GM19438 (cell line): ENCODE measurements around the gene C17orf113.

ENCODE experiments used
- ATAC-seq: cut with Tn5 transposase; IDR thresholded peaks from one replicate; pipeline ENCODE4 v1.9.1; 2021; ENCODE audit warnings: low read depth; ENCODE audit not compliant: unreplicated experiment

Gene C17orf113

DNA sequence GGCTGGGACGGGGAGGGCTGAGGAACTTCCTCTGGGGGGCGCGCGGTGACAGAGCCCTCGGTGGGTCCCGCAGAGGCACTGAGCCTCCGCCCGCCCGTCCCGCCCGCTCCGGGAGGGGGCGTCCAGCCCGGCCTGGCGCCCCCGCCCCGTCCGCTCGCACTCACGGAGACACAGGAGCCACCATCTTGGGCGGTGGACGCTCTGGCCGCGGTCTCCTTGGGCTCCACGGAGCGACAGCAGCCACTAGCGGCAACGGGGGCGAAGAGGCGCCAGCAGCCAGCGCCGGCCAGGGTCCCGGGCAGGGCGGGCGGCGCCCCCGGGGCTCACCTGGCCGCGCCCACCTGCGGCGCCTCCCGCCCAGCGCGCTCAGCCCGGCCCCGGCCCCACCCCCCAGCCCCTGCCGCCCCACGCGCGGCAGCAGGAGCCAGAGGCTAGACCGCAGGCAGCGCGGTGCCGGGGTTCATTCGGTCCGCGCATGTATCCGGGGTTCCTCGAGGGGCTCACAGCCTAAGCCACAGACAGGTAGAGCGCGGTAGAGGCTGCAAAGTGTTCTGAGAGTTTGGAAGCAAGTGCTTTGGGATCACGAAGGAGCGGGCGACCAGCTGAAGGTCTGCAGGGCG lies at the start of gene C17orf113:
Gene C17orf113 (minus strand): TSS at position 209 of the 620 bp plus-strand sequence. CDS start 7,225 bp downstream, outside the sequence.
- ATAC-seq, result no peak

DNA sequence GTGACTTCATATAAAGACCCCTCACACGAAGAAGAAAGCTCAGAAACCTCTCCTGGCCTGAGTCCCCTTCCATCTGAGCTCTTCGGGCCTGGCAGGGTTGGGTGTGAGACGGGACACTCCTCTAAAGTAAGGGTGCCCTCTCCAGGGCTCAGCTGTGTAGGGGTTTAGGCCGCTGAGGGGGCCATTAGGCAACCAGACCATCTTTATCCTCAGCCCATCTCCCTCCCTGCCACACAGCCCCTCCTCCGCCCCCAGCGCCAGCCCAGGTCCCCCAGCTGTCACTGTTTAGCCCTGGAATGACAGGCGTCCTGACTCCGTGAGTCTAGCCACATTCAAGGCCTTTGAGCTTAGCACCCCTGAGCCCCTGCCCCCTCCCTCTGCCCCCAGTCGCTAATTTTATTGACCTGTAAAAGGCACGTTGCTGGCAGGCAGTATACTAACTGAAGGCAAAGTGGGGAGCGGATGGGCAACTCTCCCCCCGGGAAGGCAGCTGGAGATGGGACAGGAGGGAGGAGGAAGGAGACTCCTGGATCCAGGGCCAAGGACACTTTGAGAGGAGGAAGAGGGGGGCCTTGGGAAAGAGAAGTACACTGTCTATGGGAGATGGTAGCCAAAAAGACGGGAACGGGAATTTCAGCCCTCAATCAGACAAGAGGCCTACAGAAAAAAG lies 48.5 kb upstream of the C17orf113 start:
- no peak for ATAC-seq

GRCh38 chr17:42097691-42098631 lies 47.6 kb upstream of the C17orf113 start, which contains the start of gene ZNF385C:
ZNF385C (minus strand) TSS chr17:42098473; CDS start chr17:42063056, 35,417 bp downstream.
- no peak for ATAC-seq

DNA sequence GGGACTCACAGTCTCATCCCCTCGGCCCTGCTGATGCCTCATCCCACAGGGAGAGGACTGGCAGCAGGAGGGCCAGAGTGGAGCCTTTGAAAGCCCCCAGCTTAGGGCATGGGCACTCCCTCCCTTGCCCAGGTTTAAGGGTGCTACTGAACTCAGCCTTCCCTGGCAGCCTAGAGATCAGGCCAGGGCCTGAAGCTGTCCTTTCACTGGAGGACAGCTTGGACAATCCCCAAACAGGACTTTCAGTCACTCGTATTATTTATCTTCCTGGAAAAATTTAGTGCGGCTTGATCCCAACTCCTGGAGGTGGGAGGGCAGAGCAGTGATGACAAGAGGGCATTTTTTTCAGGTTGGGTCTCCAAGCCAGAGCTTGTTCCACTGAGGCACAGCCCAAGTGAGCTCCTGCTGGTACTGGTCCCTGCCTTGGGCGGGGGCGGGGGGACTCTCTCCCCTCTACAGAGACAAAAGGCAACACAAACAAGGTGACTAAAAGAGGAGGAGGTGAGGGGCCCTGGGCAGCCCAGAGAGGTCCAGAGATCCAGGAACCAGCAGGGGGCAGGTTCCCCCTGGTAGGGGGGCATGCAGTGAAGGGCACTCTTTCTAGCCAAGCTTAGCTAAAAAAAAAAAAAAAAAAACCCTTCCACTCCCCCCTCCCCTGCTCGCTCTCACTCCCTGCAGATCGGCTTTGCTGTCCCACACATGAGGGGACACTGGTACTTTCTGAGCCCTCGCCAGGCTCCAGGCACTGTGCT lies 46.1 kb upstream of the C17orf113 start:
- ATAC-seq, result no peak

GRCh38 chr17:42094375-42095069 lies 44.1 kb upstream of the C17orf113 start:
- no peak for ATAC-seq

DNA sequence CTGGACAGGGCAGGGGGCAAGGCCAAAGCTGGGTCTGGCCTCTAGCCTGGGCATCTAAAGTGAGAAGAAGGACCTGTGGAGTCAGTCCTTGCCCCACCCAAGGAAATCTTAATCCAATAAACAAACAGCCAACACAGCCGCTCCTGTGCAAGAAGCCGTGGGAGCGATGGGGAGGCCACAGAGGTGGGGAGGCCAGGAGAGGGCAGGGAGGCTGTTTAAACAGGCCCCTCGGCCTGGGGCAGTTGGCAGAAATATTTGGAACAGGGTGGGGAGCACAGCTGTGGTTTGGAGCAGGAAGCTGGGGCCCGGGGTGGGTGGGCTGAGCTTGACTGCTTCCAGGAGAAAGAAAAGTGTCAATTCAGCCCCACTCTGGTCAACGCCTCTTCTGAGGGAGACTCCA lies 42.5 kb upstream of the C17orf113 start:
- ATAC-seq, result no peak

GRCh38 chr17:42090964-42091790 lies 40.8 kb upstream of the C17orf113 start:
- no peak for ATAC-seq

- ATAC-seq, result no peak
These were observed 38.3 kb upstream of the C17orf113 start for GRCh38 chr17:42088736-42089135.

DNA sequence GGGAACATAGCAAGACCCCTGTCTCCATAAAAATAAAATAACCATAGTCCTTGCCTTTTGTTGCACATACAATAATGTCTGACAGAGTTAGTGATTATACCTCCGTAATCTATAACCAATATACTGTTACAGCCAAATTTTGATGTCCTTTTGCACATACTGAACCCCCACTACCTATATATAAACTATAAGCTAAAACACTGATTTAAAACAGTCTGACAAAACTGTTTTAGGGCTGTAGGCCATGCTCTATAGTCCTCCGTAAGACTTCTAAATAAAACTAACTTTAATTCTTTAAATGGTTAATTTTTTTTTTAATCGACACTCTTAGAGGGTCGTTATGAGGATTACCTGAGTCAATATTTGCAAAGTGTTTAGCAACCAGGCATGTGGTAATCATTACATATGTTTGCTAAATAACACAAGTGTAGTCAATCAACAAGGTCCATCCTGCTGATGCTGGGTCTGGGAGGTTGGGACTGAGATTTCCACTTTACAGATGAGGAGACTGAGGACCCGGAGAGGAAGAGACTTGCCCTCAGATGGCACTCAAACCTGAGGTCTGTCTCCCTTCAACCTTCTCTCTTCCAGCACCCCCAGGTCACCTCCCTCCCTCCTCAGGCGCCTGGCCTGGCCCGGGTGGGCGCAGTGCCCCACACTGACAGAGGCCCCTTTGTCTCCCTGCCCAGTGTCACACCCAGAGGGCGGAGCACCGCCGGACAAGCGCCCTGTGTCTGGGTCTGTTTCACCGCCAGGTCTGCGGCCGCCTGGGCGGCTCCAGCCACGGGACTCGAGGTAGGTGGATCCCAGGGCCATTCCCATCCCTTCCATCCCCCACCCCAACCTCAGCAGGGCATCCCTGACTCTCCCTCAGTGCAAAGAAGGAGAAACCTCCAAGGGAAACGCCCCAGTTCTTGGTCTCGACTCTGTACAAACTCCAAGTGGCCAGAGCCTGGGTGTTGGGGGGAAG lies 37.6 kb upstream of the C17orf113 start:
- ATAC-seq, result no peak

GRCh38 chr17:42087042-42087701 lies 36.8 kb upstream of the C17orf113 start:
- ATAC-seq, result no peak

DNA sequence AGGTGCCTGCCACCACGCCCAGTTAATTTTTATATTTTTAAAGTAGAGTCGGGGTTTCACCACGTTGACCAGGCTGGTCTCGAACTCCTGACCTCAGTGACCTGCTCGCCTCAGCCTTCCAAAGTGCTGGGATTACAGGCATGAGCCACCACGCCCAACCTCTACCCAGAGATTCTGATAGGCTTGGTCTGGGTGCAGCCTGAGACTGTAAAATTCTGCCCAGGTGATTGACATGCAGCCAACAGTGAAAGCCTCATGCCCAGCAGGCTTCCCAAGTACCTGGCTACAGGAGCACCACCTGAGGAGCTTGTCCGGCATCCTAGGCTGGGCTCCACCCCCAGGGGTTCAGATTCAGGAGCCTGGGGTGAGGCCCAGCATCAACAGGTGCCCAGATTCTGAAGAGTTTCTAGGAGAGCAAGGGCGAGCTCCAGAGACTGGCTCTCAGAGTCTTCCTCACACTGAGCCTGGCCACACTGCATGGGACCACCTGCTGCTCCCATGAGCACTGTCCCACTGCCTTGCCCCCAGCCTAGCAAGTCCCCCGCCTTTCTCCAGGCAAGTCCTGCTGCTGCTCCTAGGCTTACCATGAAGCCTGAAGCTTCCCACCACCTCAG lies 31.2 kb upstream of the C17orf113 start:
- ATAC-seq, result no peak

- ATAC-seq, result no peak
These were observed 29.1 kb upstream of the C17orf113 start for GRCh38 chr17:42079541-42079940.

DNA sequence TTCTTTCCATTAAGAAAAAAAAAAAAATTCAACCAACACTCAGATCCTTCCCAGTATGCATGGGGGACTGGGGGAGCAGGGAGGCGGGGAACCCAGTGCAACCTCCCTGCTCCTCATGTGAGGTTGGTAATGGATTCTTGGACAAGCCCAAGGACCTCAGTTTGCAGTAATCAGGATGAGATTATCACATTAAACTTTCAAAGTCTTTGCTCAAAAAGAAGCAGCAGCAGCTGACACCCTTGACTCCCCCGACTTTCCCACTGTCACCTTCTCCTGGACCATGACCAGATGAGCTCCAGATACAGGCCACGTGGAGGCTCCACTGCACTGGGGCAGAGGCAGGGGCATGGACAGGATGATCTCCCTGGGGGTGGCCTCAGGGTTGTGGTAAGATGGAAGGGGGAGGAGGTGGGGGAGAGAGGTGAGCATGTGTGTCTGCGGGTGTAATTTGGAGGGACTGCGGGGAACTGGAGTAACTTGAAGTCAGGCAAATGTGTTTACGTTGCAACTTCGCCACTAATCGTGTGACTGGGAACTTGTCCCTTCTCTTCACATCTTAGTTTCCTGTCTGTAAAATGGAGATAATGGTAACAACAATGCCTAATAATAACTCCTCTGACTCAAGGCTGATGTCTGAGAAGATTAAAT lies 28.1 kb upstream of the C17orf113 start:
- no peak for ATAC-seq

- no peak for ATAC-seq
These were observed 27.4 kb upstream of the C17orf113 start for GRCh38 chr17:42077755-42078154.

- no peak for ATAC-seq
These were observed 26.6 kb upstream of the C17orf113 start for GRCh38 chr17:42076797-42077559.

- ATAC-seq, result no peak
These were observed 25.4 kb upstream of the C17orf113 start for GRCh38 chr17:42075789-42076188.
